Measurements from ENCODE around the gene LRRC59. TPM values are rescaled to one million over a fixed set of nuclear protein-coding genes. Genes with fewer than 3 reads are reported as not detected.

Gene LRRC59
- 117 TPM in 2 replicates for total RNA-seq (2021; fragmentation: NEBNext Ultra II Directional; extraction: Animal tissue kit (Norgen Biotek cat#: 25700))
- polyA plus RNA-seq (2011; rRNA removed): 48.3 and 48.7 TPM in 2 replicates
- 58.5 TPM for polyA plus RNA-seq (2011; cell fraction: cytosol; rRNA removed)
- 43.5 TPM for polyA plus RNA-seq (2011; cell fraction: nucleus; rRNA removed)
- 94.3 to 100 TPM (median 95.6 TPM) in 4 replicates for polyA plus RNA-seq (2012, experiment 1 of 2)
- polyA plus RNA-seq (2012, experiment 2 of 2): 68.4 TPM
- 66.2 TPM for polyA plus RNA-seq (2013, experiment 1 of 2)
- polyA plus RNA-seq (2013, experiment 2 of 2): 66.4 TPM
- 104 and 110 TPM in 2 replicates for polyA minus RNA-seq (2011; rRNA and poly(A)+ RNA removed)
- 39.5 TPM for polyA minus RNA-seq (2011; cell fraction: cytosol; rRNA and poly(A)+ RNA removed)
- polyA minus RNA-seq (2011; cell fraction: nucleus; rRNA and poly(A)+ RNA removed): 37.6 TPM
- long read RNA-seq, experiment 1, partial matches to known transcripts: 117 of 199 reads
- long read RNA-seq, experiment 1, other reads (novel, unspliced or antisense): 81 of 199 reads
- long read RNA-seq, experiment 2, transcript LRRC59-201 (7 exons, 2,910 nt): major isoform, 37 of 112 reads
- long read RNA-seq, experiment 2, partial matches to known transcripts: 74 of 112 reads
- long read RNA-seq, experiment 2, other reads (novel, unspliced or antisense): 1 of 112 reads

DNA sequence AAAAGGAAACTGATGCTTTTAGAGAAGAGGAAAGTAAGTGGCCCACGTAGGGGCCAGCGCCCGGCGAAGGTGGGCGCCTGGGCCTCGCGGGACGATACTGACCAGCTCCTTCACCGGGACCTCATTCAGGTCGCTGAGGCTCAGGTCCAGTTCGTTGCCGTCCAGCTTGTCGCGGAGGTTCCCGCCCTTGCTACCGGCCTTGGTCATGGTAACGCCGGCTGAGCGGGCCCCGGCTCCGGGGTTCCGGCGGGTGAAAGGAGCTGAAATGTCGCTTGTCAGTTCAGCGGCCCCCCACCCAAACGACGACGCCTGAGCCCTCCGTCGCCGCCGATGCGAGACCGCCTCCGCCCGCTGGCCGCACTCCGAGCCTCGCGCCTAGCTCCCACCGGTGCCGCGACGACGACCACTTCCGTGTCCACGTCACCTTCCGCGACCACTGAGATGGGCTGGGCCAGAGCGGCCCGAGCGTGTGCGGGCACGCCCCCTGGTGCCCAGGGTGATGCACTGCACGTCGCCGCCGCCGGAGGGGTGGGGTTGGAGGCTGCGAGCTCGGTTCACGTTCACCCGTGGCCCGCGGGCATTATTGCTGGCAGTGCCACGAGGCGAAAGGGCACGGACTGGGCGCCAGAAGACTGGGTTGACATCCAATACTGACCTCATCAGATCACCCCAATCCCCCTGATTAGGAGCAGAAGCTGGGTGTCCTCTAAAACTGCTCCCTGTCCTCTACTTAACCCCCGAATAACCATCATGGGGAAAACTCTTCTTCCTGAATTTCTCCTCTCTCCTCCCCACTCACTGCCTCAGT lies at the start of gene LRRC59:
Gene LRRC59 (minus strand): TSS at position 413 of the 808 bp plus-strand sequence. CDS start 206 bp downstream, at position 207.
- ChIA-PET CTCF (ENCODE audit: partially characterized antibody) (interaction anchor here (0.5 to 5.5 kb wide), 58 partner anchors 9 to 1803 kb away, joined by 3 to 87 read pairs (median 5); partner anchors contain the start of genes ACSF2, CHAD, EME1 and MRPL27), POLR2A (ENCODE audit: partially characterized antibody) (interaction anchor here (0.6 to 27.4 kb wide), 15 partner anchors 8 to 227 kb away, joined by 3 to 313 read pairs (median 5); partner anchors contain the start of genes ACSF2, EME1, MRPL27 and RSAD1)
- H4K91ac ChIP-seq (replicated peaks; ENCODE audit: insufficient read length, low read length): no peak within 1 kb of the TSS
- H2BK15ac ChIP-seq (ENCODE audit: low read length): 0 out of 2 replicates have a peak within 1 kb of the TSS, but pooled peaks have one; percentile 61
- H2BK5ac ChIP-seq (ENCODE audit: low read depth, low read length): 0 out of 2 replicates have a peak within 1 kb of the TSS, but pooled peaks have one; percentile 35
- DNase-seq (ENCODE audit: low read depth in 1 of 2, low spot score in 2 of 2) (peak; percentile 23 to 98), FAIRE-seq (no peak)
- peak within 1 kb of the TSS; percentile 91 for H2AFZ ChIP-seq (ENCODE audit: low read length)
- peak within 1 kb of the TSS; percentile 94 to 97 for H3K4me2 ChIP-seq (ENCODE audit: insufficient read depth in 1 of 2, low read depth in 2 of 2, low read length in 2 of 2)
- peak within 1 kb of the TSS; percentile 80; the same call in 1 of the 2 replicates for H2BK12ac ChIP-seq (ENCODE audit: low read depth, low read length)
- H3K23ac ChIP-seq (ENCODE audit: insufficient read length): no peak within 1 kb of the TSS
- peaks cover 0 to 18% of the 10 kb centered on the region in 2 experiments; a peak in 3 of 4 replicates for H3K79me2 ChIP-seq (ENCODE audit: control insufficient read depth in 1 of 2, insufficient read depth in 2 of 2, low read length in 2 of 2)
- H2BK120ac ChIP-seq (replicated peaks; ENCODE audit: low read depth, low read length): peak within 1 kb of the TSS; percentile 18
- no peak within 1 kb of the TSS for H4K5ac ChIP-seq (ENCODE audit: insufficient read length, low read depth, low read length)
- H3K79me1 ChIP-seq (ENCODE audit: low read depth, low read length): peaks cover 5% of the 10 kb centered on the region
- H3K36me3 ChIP-seq (ENCODE audit: control insufficient read depth in 2 of 4, insufficient read depth in 4 of 4, low read length in 3 of 4): peaks cover 24 to 28% (median 27%) of the 10 kb centered on the region in 4 experiments
- peak within 1 kb of the TSS; percentile 67 to 88 (median 75) for H3K9ac ChIP-seq (replicated peaks in 1 of 4; ENCODE audit: extremely low read depth in 1 of 4, low read depth in 3 of 4, low read length in 3 of 4)
- H3K4me3 ChIP-seq (ENCODE audit: extremely low read depth in 1 of 4, insufficient read depth in 2 of 4, low read depth in 3 of 4, low read length in 4 of 4): peak within 1 kb of the TSS; percentile 64 to 92 (median 80)
- H3K9me3 ChIP-seq (ENCODE audit: insufficient read depth in 2 of 2, low read depth in 1 of 2, low read length in 1 of 2): peaks cover 0 to 3% of the 10 kb centered on the region in 2 experiments; a peak in 1 of 4 replicates
- H4K20me1 ChIP-seq (replicated peaks in 1 of 2; ENCODE audit: control insufficient read depth in 1 of 2, insufficient read depth in 2 of 2, low read length in 2 of 2): peaks cover 0 to 12% of the 10 kb centered on the region in 2 experiments
- no peaks in the 10 kb centered on the region; a peak in 3 of 7 replicates for H3K4me1 ChIP-seq (replicated peaks in 1 of 4; ENCODE audit: control insufficient read depth in 3 of 4, insufficient read depth in 4 of 4, low read length in 3 of 4)
- no peak within 1 kb of the TSS for H2AK5ac ChIP-seq (ENCODE audit: low read depth, low read length)
- WGBS, 2 experiments (ENCODE audit: extremely low coverage in 1 of 2, insufficient coverage in 1 of 2, insufficient read length in 1 of 2, insufficient replicate concordance in 2 of 2, low coverage in 1 of 2, low lambda C conversion rate in 2 of 2, missing lambda C conversion rate in 1 of 2): 3% methylated on average over 69 of the region's 70 CpGs; no CpG with 5 or more reads in 1 of the 2 experiments
- no peak within 1 kb of the TSS for H2BK20ac ChIP-seq (ENCODE audit: low read length)
- H3K27me3 ChIP-seq (replicated peaks in 1 of 4; ENCODE audit: control insufficient read depth in 3 of 4, extremely low read depth in 1 of 4, insufficient read depth in 3 of 4, low read length in 3 of 4): no peaks in the 10 kb centered on the region
- H3K56ac ChIP-seq (replicated peaks; ENCODE audit: insufficient read length, low read depth, low read length): no peak within 1 kb of the TSS
- H3K18ac ChIP-seq (ENCODE audit: extremely low read depth, low read length): peak within 1 kb of the TSS; percentile 82; the same call in 1 of the 2 replicates
- no peak within 1 kb of the TSS for H3K14ac ChIP-seq (ENCODE audit: insufficient read length)
- peaks cover 7% of the 10 kb centered on the region; the same call in 1 of the 2 replicates for H3K23me2 ChIP-seq (ENCODE audit: low read depth, low read length)
- H4K8ac ChIP-seq (ENCODE audit: extremely low read depth, insufficient read depth, low read length): peak within 1 kb of the TSS; percentile 95
- H3K27ac ChIP-seq (ENCODE audit: low read depth, low read length): no peak within 1 kb of the TSS; the same call in 1 of the 2 replicates
- no peak within 1 kb of the TSS for H3K4ac ChIP-seq (replicated peaks; ENCODE audit: insufficient read length, low read depth, low read length)
- TF ChIP-seq SAP30 (IDR thresholded peaks at IDR 0.05; ENCODE audit: insufficient read depth, insufficient replicate concordance, low read length): no peak
- TF ChIP-seq TAF1 (IDR thresholded peaks at IDR 0.05; ENCODE audit: low read depth, low read length): peak; percentile 81
- no peak for TF ChIP-seq KDM1A (IDR thresholded peaks at IDR 0.05; ENCODE audit: borderline replicate concordance, low read length)
- TF ChIP-seq PHF8 (conservative IDR thresholded peaks at IDR 0.05; ENCODE audit: low read depth, low read length): peak; percentile 91
- no peak for TF ChIP-seq SP4 (IDR thresholded peaks at IDR 0.05; ENCODE audit: low read length)
- TF ChIP-seq CBX8 (IDR thresholded peaks at IDR 0.05; ENCODE audit: borderline replicate concordance, low read depth, low read length): no peak
- TF ChIP-seq JUN (IDR thresholded peaks at IDR 0.05; ENCODE audit: low read depth, low read length): peak; percentile 3; the same call in 1 of the 2 replicates
- peak; percentile 44 to 89 for TF ChIP-seq POLR2A (IDR thresholded peaks at IDR 0.05; ENCODE audit: control extremely low read depth in 1 of 2, low read depth in 2 of 2, low read length in 2 of 2)
